H9 (cell line): Measurements from ENCODE around the gene RAD18. TPM values are rescaled to one million over a fixed set of nuclear protein-coding genes. Genes with fewer than 3 reads are reported as not detected.

Experiments
- DNase-seq: peaks from one replicate; pipeline ENCODE4 v3.0.0-alpha.2; 2017
- H2AFZ ChIP-seq: one replicate; pipeline ENCODE4 v1.6.1; 2013; ENCODE audit warnings: mild to moderate bottlenecking, low read length, control low read depth, moderate library complexity
- H2AK5ac ChIP-seq: 2 replicates; pipeline ENCODE4 v1.6.1; 2013; ENCODE audit warnings: low read length, control low read depth, mixed read lengths; ENCODE audit not compliant: insufficient read length
- H2BK120ac ChIP-seq: one replicate; pipeline ENCODE4 v1.6.1; 2013; ENCODE audit warnings: low read depth, mild to moderate bottlenecking, low read length, control low read depth, inconsistent platforms; ENCODE audit not compliant: poor library complexity, severe bottlenecking
- H2BK12ac ChIP-seq: 2 replicates; pipeline ENCODE4 v1.6.1; 2013; ENCODE audit warnings: low read length, control low read depth, mixed read lengths, low read depth; ENCODE audit not compliant: insufficient read length
- H2BK15ac ChIP-seq: 2 replicates; pipeline ENCODE4 v1.6.1; 2013; ENCODE audit warnings: low read depth, low read length, control low read depth
- H2BK20ac ChIP-seq: one replicate; pipeline ENCODE4 v1.6.1; 2013; ENCODE audit warnings: low read depth, mild to moderate bottlenecking, low read length, control low read depth, inconsistent platforms; ENCODE audit not compliant: poor library complexity, severe bottlenecking
- H2BK5ac ChIP-seq: 2 replicates; pipeline ENCODE4 v1.6.1; 2013; ENCODE audit warnings: low read length, control low read depth, mixed read lengths; ENCODE audit not compliant: insufficient read length
- H3K14ac ChIP-seq: 2 replicates; pipeline ENCODE4 v1.6.1; 2013; ENCODE audit warnings: low read length, control low read depth; ENCODE audit not compliant: insufficient read depth
- H3K18ac ChIP-seq: 2 replicates; pipeline ENCODE4 v1.6.1; 2013; ENCODE audit warnings: low read depth, mild to moderate bottlenecking, mixed read lengths, low read length, control low read depth; ENCODE audit not compliant: insufficient read length
- H3K23ac ChIP-seq: 2 replicates; pipeline ENCODE4 v1.6.1; 2013; ENCODE audit warnings: low read length, control low read depth, mixed read lengths, low read depth; ENCODE audit not compliant: insufficient read length
- H3K23me2 ChIP-seq: 2 replicates; pipeline ENCODE4 v1.6.1; 2013; ENCODE audit warnings: low read depth, mild to moderate bottlenecking, mixed read lengths, low read length, control low read depth; ENCODE audit not compliant: insufficient read length, poor library complexity, severe bottlenecking
- H3K27ac ChIP-seq: 2 replicates; pipeline ENCODE4 v1.5.1; 2013; ENCODE audit warnings: low read length, control low read depth, mixed read lengths, low read depth; ENCODE audit not compliant: insufficient read length
- H3K27me3 ChIP-seq: 2 replicates; pipeline ENCODE4 v1.6.1; 2013; ENCODE audit warnings: low read length, control low read depth, inconsistent platforms; ENCODE audit not compliant: insufficient read depth
- H3K4ac ChIP-seq: 2 replicates; pipeline ENCODE4 v1.6.1; 2013; ENCODE audit warnings: low read depth, mild to moderate bottlenecking, control low read depth, inconsistent platforms, low read length, moderate library complexity
- H3K4me1 ChIP-seq: 2 replicates; pipeline ENCODE4 v1.6.1; 2013; ENCODE audit warnings: low read length, control low read depth, inconsistent platforms; ENCODE audit not compliant: insufficient read depth
- H3K4me2 ChIP-seq: 2 replicates; pipeline ENCODE4 v1.6.1; 2013; ENCODE audit warnings: low read length, control low read depth, mixed read lengths; ENCODE audit not compliant: insufficient read length, insufficient read depth
- H3K56ac ChIP-seq: 2 replicates; pipeline ENCODE4 v1.6.1; 2013; ENCODE audit warnings: low read depth, mild to moderate bottlenecking, mixed read lengths, low read length, control low read depth; ENCODE audit not compliant: insufficient read length
- H3K79me1 ChIP-seq: 2 replicates; pipeline ENCODE4 v1.6.1; 2013; ENCODE audit warnings: low read depth, mild to moderate bottlenecking, moderate library complexity, low read length, control low read depth, inconsistent platforms; ENCODE audit not compliant: insufficient read depth, poor library complexity, severe bottlenecking
- H3K79me2 ChIP-seq: 2 replicates; pipeline ENCODE4 v1.6.1; 2013; ENCODE audit warnings: low read length, control low read depth, inconsistent platforms; ENCODE audit not compliant: insufficient read depth
- H3K9ac ChIP-seq: 2 replicates; pipeline ENCODE4 v1.6.1; 2013; ENCODE audit warnings: low read length, control low read depth, mixed read lengths; ENCODE audit not compliant: insufficient read length; ENCODE audit errors: extremely low read depth
- H3K9me3 ChIP-seq: one replicate; pipeline ENCODE4 v1.6.1; 2013; ENCODE audit warnings: low read depth, low read length, inconsistent platforms; ENCODE audit not compliant: control insufficient read depth
- H3T11ph ChIP-seq: one replicate; pipeline ENCODE4 v1.6.1; 2013; ENCODE audit warnings: mild to moderate bottlenecking, low read length, control low read depth, inconsistent platforms
- H4K20me1 ChIP-seq: one replicate; pipeline ENCODE4 v1.6.1; 2013; ENCODE audit not compliant: control insufficient read depth, insufficient read length, insufficient read depth
- H4K5ac ChIP-seq: 2 replicates; pipeline ENCODE4 v1.6.1; 2013; ENCODE audit warnings: low read depth, mild to moderate bottlenecking, mixed read lengths, low read length, control low read depth; ENCODE audit not compliant: insufficient read length
- H4K8ac ChIP-seq: replicated peaks from 2 replicates; pipeline ENCODE4 v1.6.1; 2013; ENCODE audit warnings: low read length, control low read depth, mixed read lengths, low read depth; ENCODE audit not compliant: insufficient read length
- H4K91ac ChIP-seq: 2 replicates; pipeline ENCODE4 v1.6.1; 2013; ENCODE audit warnings: low read depth, mild to moderate bottlenecking, moderate library complexity, mixed read lengths, low read length, control low read depth; ENCODE audit not compliant: insufficient read length
- H3K27ac Mint-ChIP-seq, 3 experiments: 2 replicates in 2 of 3; 3 replicates in 1 of 3; pipeline ENCODE4 v1.8.0; 2020 to 2021; ENCODE audit warnings: mixed read lengths in 3 of 3, mild to moderate bottlenecking in 1 of 3, moderate library complexity in 1 of 3
- H3K27me3 Mint-ChIP-seq: 2 replicates; pipeline ENCODE4 v1.8.0; 2021; ENCODE audit warnings: low read depth, mild to moderate bottlenecking, moderate library complexity, mixed read lengths
- H3K36me3 Mint-ChIP-seq, 3 experiments: 2 replicates in 2 of 3; 3 replicates in 1 of 3; pipeline ENCODE4 v1.8.0; 2020 to 2021; ENCODE audit warnings: low read depth in 3 of 3, mixed read lengths in 3 of 3; ENCODE audit not compliant: insufficient read depth in 1 of 3
- H3K4me1 Mint-ChIP-seq, 2 experiments: 2 replicates each; pipeline ENCODE4 v1.8.0; 2020; ENCODE audit warnings: mixed read lengths in 2 of 2
- H3K4me3 Mint-ChIP-seq, 2 experiments: 2 replicates in 1 of 2; 3 replicates in 1 of 2; pipeline ENCODE4 v1.8.0; 2020 to 2021; ENCODE audit warnings: mild to moderate bottlenecking in 2 of 2, mixed read lengths in 2 of 2, moderate library complexity in 1 of 2
- H3K9me3 Mint-ChIP-seq, 2 experiments: 2 replicates in 1 of 2; 3 replicates in 1 of 2; pipeline ENCODE4 v1.8.0; 2020; ENCODE audit warnings: mild to moderate bottlenecking in 2 of 2, mixed read lengths in 2 of 2, moderate library complexity in 1 of 2
- WGBS: extraction: QIAGEN DNeasy Blood & Tissue Kit; methylation state at CpG from one replicate; pipeline ENCODE4 v1.1.7; 2013; ENCODE audit warnings: missing lambda C conversion rate, low lambda C conversion rate, mixed read lengths; ENCODE audit not compliant: insufficient read length; ENCODE audit errors: extremely low coverage; 5-methylcytosine and 5-hydroxymethylcytosine counted together
- total RNA-seq: library from RNA; stranded (reverse); gene quantifications from 2 replicates; pipeline ENCODE4 v1.2.1, GENCODE V29; 2021
- TF ChIP-seq, protein P1 (sequence below): fragments of 200-600 bp; sonication (generic); conservative IDR thresholded peaks from 3 replicates; pipeline ENCODE4 v1.8.0; 2021; ENCODE audit warnings: antibody characterized with exemption, mild to moderate bottlenecking

The RAD18 gene
- total RNA-seq, 1 experiment from 2014 or later: 27.8 TPM

DNA sequence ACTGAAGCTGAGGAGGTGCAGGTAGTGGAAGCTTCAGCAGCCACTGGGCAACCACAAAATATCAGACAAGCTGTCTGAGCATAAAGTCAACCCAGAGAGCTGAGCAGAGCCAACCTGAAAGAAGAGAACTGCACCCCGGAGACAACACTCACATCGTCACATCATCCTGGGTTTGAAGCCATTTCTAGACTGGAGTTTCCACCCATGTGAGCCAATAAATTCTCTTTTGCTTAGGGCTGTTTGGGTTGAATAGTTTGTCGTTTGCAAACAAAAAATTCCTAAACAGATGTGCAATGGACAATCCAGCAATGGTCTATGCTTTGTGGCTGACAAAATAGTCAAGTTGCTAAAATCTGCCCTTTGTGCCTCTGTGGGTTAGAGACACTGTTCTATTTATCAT lies 15.3 kb upstream of the RAD18 start:
- Histone ChIP-seq H3K23ac (no peak overlapping the region), H3K4me1 (no peaks in the 10 kb centered on the region; the same call in 1 of the 2 replicates), H2BK12ac (no peak overlapping the region), H2BK20ac (no peak overlapping the region), H4K8ac (no peak overlapping the region), H3K27me3 (no peaks in the 10 kb centered on the region), H3K27ac (no peak overlapping the region), H3K23me2 (no peaks in the 10 kb centered on the region), H3K56ac (no peak overlapping the region), H3K79me1 (no peaks in the 10 kb centered on the region), H2AK5ac (no peak overlapping the region), H3K9ac (no peak overlapping the region), H3K4me2 (no peak overlapping the region), H2BK5ac (no peak overlapping the region), H3K79me2 (no peaks in the 10 kb centered on the region), H2BK120ac (no peak overlapping the region), H3K9me3 (no peaks in the 10 kb centered on the region), H4K20me1 (no peaks in the 10 kb centered on the region), H4K5ac (no peak overlapping the region), H3K18ac (no peak overlapping the region), H2BK15ac (no peak overlapping the region), H3K14ac (no peak overlapping the region), H4K91ac (no peak overlapping the region), H3K4ac (no peak overlapping the region), H3T11ph (no peak overlapping the region), H2AFZ (no peak overlapping the region)
- Mint-ChIP-seq H3K36me3 (0 out of 7 replicates have a peak, but pooled peaks cover 0 to 1% (median 0%) of the 10 kb centered on the region in 3 experiments), H3K9me3 (peaks cover 0 to 5% of the 10 kb centered on the region in 2 experiments; a peak in 3 of 5 replicates), H3K4me1 (peaks cover 4 to 8% of the 10 kb centered on the region in 2 experiments; a peak in 3 of 4 replicates), H3K4me3 (no peak overlapping the region), H3K27ac (no peak overlapping the region), H3K27me3 (peaks cover 26% of the 10 kb centered on the region)
- TF ChIP-seq, protein P1, sequence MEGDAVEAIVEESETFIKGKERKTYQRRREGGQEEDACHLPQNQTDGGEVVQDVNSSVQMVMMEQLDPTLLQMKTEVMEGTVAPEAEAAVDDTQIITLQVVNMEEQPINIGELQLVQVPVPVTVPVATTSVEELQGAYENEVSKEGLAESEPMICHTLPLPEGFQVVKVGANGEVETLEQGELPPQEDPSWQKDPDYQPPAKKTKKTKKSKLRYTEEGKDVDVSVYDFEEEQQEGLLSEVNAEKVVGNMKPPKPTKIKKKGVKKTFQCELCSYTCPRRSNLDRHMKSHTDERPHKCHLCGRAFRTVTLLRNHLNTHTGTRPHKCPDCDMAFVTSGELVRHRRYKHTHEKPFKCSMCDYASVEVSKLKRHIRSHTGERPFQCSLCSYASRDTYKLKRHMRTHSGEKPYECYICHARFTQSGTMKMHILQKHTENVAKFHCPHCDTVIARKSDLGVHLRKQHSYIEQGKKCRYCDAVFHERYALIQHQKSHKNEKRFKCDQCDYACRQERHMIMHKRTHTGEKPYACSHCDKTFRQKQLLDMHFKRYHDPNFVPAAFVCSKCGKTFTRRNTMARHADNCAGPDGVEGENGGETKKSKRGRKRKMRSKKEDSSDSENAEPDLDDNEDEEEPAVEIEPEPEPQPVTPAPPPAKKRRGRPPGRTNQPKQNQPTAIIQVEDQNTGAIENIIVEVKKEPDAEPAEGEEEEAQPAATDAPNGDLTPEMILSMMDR: no peak
- no CpG with 5 or more reads among the region's 3 CpGs for WGBS
- no peak for DNase-seq
